Erythroblast (primary cell): ENCODE data around the gene TMC8.

ENCODE experiments used
- GATA1 ChIP-seq: IDR thresholded peaks from 2 replicates; pipeline ENCODE4 v1.6.1; 2011; ENCODE audit warnings: low read depth, mild to moderate bottlenecking, control low read depth, low read length, moderate library complexity
- POLR2A ChIP-seq: IDR thresholded peaks from 2 replicates; pipeline ENCODE4 v1.6.1; 2011; ENCODE audit warnings: mild to moderate bottlenecking, low read length

- TF ChIP-seq POLR2A: no peak
- no peak for TF ChIP-seq GATA1
These were observed 49.9 kb downstream of the TMC8 start for GRCh38 chr17:78180508-78180907.
